GM21367 (cell line): ENCODE measurements around the gene ALPI.

Experiments
- ATAC-seq: cut with Tn5 transposase; IDR thresholded peaks from one replicate; pipeline ENCODE4 v1.9.1; 2021; ENCODE audit not compliant: unreplicated experiment

ALPI gene

DNA sequence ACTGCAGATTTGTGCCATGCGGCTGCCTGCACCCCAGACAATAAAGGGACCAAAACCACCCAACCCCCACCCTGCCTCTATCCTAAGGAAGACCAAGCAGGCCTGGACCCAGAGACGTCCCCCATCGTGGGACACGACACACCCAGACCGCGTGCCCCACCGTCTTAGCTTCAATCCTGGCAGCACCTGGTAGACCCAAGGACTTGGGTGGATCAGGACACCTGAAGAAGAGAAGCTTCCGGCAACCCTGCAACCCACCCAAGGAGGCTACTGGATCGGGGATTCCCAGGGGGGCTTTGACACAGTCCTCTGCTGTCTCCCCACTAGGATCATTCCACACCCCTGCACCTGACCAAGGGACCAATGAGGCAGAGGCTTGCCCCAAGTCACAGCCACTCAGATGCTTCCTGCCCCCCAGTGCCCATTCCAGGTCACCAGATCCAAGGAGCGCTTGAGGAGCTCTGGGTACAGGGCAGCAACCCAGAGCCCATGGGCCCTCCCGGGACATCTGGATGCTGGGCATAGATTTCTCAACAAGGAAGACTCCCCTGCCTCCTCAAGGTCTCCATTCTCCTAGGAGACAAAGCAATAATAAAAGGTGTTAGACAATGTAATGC lies 3.6 kb downstream of the ALPI start:
- no peak for ATAC-seq

DNA sequence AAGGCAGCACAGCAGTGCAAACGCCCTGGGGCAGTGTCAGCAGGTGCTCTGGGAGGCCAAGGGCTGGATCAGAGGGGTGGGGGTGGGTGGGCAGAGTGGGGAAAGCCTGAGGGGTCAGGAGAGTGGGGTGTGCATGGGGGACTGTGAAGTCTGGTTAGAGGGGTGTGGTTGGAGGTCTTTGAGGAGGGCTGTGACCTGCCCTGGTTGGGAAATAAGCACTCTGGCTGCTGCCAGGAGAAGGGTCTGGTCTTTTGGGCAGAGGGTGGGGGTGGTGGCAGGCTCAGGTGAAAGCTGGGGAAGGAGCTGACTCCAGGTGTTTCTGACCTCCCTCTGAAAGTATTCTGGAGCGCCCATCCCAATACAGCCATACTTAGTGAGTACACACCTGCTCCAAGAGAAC lies 4.2 kb downstream of the ALPI start:
- no peak for ATAC-seq

DNA sequence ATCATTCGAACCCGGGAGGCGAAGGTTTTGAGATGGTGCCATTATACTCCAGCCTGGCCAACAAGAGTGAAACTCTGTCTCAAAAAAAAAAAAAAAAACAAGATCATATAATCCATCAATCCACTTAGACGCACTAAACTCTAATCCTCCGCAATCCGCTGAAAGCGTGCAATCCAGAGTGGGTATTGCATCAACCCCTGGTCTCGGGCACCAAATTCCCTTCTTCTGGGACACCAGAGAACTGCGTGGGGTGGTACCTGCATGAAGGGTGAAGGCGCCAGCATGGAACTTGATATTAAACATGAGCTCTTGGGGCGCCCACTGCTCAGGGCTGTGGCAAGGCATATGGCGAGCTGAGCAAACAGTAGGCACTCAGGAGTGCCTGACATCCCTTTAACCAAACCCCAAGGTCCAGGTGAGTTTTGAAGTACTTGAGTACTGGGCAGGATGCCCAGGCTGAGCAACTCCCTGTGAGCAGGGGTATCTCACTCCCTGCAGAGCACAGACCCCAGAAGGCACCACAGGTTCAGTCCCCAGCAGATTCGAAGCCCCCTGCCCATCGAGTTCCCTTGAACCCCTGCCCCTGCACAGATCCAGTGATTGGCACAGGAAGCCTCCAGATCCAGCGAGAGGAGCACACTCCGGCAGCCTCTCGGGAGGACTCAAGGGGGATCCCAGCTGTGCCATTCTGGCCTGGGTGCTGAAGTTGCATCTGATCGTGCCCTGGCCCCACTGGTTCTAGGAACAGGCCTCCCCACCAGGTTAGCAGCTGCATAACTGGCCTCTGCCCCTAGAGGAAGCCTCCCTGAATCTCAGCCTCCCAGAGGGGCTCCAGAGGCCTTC lies 8.0 kb downstream of the ALPI start:
- ATAC-seq, result no peak

DNA sequence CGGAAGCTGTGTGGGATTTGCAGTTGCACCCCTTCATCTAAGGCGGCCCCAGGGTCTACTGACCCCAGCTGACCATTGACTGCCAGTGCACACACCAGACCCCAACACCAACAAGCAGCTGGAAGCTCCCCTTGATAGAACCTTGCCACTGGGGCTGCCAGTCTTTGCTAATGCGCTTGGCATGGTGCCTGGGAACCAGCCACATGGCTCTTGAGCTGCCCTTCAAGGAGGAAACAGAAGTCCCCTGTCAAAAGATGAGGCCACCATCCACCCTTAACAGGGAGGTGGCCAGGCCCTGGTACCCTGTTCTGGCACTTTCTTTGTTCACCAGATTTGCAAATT lies 8.6 kb downstream of the ALPI start:
- no peak for ATAC-seq

DNA sequence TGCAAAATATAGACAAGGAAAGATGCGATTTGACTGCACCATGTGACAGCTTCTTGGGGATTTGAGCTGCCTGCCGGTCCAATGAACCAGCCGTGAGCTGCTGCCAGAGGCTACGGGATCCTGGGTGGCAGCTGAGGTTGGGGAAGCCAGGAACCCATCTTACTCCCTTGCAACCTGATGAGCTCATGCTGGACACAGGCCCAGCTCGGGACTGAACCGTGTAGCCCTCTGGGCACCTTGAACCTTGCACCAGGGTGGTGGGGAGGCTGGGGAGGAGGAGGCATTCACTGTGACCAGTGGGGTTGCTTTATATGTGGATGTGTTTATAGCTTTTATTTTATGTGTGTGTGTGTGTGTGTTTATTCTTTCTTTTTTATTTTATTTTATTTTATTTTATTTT lies 9.1 kb downstream of the ALPI start:
- ATAC-seq, result no peak

DNA sequence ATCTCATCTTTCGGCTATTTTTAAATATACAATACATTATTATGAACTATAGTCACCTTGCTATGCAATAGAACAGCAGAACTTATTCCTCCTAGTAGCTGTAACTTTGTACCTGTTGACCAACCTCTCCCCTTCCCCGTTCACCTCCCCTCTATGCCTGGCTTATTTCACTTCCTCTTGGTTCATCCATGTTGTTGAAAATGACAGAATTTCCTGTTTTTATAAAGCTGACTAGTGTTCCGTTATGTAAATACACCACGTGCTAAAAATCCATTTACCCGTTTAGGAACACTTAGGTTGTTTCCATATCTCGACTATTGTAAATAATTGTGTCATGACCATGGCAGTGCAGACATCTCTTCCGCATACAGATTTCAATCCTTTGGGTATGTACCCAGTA lies 10.3 kb downstream of the ALPI start:
- no peak for ATAC-seq

DNA sequence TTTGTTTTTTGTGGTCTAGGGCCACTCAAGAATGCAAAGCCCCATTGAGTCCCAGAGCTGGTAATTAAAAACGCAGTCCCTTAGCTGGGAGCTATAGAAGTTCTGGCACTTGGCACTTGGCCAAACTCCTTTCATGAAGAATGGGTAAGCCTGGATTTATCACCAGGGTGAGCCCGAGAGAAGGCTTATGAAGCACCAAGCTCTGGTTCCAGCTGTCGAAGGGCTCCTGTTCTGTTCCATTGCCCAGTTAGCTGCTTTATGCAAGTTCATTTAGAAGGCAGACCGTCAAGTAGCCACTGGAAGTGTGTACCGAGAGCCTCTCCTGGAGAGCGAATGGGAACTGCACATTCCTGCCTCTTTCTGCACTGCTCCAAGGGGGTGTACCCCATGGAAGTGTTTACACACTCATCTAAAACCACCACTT lies 17.5 kb downstream of the ALPI start:
- ATAC-seq, result no peak

DNA sequence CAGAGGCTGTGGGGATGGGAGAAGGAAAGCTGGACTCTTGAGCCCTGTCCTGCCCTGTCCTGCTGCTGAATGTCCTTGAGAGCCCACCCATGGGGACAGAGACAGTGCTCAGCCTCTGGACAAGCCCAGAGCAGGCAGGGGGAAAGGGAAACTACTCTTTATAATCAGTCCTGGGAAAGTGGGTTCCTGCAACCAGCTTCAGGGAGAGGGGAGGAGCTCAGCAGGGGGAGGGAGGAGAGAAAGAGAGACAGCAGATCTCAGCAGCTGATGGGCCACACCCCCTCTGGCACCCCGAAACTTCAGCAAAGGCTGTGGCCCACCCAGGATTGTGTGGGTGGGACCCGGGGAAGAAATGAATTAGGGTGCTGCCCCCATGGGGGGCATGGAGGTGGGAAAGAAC lies 20.1 kb downstream of the ALPI start:
- ATAC-seq, result no peak

DNA sequence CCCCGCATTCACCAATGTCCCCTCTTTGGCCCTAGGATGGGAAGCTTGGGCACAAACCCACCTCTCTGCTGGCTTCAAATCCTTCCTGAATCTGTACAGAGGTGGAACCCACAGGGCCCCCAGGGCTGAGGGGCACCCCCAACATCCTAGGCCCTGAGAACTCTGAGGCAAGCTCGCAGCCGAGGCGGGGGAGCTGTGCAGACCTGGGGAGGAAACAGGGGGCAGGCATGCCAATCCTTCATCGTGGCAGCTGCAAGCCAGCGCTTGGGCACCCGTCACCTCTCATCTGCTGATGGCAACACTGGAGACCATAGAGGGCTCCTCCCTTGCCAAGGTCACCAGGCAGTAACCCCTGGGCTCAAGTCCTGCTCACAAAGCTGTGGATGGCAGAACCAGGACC lies 20.8 kb downstream of the ALPI start:
- no peak for ATAC-seq

DNA sequence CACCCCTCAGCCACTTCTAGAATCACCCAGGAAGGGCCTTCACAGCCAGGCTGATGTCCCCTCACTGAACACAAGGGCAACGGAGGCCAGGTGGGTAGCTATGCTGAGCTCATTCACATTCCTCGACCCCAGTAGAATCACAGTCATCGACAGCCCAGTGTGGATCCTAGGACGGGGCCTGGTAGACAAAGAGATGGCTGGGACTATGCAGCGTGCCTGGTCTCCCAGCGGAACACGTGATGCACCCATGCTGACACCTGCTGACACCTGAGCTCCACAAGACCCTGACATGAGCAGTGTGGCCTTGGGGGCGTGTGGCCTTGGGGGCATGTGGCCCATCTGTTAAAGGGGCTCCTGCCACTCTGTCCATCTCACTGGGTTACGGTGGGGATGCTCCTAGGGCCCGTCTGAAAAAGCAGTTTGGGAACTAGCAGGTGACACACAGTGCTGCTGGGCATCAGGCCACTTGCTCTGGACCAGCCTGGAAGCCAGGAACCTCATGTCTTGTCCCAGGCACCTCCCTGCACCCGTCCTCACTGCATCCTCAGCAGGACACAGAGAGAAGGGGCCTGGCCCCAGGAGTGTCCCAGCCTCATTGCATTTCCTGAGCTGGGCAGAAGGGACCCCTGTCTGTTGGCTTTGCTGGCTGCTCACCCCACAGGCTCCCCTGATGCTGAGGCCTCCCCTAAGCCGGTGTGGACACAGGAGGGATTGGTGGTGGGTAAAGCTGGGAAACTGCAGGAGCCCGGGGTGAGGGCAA lies 22.0 kb downstream of the ALPI start:
- no peak for ATAC-seq

DNA sequence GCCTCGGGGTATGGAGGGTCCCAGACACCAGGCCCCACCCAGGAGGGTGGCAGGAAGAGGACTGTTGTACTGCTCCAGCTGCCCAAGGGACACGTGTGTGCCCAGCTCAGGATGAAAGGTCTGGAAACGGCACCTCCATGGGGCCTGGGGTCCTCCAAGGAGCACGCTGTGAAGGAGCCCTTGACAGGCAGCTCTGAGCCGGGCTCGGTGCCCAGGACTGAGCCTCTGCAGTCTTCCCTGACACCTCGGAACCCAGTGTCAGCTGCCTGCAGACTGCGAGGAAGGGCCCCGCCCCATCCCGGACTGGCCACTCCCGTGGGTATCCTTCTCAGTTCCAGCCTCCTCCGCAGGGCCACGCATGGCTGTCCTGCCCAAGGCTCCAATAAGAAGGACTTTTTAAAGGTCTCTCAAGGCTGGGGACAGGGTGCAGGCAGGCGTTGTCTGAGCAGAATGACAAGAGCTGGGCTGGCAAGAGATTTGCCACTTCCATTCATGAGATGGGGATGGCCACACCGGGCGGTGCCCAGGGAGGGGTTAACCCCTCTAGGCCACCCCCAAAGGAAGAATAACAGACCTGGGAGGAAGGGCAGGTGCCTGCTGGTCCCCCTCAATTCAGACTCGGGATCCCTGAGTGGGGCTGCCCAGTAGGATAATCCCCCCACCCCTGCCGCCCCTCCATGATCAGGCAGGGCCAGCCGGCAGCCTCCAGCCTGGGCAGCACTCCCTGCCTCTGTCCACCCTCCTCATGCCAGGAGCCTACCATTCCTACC lies 22.8 kb downstream of the ALPI start:
- ATAC-seq, result no peak

DNA sequence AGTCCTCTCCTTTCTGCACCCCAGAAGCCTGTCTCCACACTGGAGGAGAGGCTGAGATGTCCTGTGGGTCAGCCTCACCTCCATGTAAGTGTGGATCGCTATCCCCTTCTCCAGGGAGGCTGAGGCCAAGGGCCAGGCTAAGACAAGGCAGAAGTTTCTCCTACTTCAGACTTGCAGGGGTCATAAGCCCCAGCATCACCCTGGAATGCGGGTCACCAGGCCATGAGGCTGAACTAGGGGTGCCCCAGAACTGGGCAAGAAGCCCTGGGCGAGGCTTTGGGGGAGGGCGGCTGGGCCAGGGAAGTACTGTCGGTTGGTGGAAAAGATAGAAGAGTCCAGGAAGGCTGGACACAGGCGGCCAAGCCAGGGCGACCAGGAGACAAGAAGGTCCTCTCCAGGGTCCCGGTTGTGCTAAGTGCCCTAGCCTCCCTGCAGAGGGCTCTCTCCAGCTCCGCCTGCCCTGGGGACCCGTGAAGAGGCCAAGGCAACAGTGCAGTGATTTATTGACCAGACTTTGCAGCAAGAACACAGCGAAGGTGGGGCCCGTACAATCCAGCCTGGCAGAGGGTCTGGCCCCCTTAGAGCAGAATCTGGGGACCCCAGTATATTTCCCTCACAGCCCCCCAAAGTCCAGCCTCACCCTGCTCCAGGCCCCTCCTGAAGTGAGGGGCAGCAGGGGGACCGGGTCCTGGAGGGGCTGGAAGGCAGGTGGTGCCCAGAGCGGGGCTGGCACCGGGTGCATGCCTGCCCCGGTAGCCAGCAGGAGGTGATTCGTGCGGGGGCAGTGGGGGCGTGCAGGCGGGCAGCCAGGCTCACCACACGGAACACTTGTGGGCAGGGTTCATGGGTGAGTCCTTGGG lies 23.6 kb downstream of the ALPI start:
- no peak for ATAC-seq

DNA sequence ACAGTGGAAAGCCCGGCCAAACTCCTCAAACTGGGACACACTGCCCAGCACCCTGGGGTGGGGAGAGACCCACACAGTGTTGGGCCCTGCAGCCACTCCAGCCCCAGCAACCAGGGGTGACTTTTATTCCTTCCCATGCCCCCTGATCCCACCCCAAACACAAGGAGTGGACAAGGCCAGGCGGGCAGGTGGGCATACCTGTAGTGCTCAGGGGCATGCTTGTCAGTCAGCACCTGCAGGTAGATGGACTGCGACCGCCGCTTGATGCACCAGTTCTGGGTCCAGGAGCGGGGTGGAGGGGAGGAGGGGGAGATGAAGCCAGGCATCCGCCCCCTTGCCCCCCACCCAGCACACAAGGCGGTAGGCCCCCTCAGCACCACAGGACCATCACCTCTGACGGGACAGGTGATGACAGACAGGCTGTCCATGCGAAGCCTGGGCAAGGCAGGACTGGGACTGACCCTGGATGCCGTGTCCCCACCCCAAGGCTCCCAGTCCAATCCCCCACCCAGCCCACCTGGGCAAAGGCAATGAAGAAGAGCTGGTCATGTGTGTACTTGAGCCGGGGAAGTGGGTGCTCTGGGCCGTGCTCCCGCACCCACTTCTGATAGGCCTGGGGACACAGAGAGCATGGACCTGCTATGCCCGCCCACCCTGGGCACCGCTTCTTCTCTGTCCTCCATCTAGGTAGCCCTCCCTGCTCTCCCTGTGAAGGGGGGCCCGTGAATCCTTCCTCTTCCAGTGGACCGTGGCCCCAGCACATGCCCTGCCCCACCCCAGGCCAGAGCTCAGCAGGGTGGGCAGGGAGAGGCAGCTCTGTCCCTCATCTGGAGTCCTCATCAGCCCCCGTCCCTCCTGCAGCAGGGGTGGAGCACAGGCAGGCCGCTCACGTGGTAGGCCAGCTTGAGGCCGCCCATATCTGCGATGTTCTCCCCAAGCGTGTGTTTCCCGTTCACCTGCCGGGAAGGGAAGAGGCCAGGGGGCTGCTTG lies 24.5 kb downstream of the ALPI start:
- no peak for ATAC-seq

DNA sequence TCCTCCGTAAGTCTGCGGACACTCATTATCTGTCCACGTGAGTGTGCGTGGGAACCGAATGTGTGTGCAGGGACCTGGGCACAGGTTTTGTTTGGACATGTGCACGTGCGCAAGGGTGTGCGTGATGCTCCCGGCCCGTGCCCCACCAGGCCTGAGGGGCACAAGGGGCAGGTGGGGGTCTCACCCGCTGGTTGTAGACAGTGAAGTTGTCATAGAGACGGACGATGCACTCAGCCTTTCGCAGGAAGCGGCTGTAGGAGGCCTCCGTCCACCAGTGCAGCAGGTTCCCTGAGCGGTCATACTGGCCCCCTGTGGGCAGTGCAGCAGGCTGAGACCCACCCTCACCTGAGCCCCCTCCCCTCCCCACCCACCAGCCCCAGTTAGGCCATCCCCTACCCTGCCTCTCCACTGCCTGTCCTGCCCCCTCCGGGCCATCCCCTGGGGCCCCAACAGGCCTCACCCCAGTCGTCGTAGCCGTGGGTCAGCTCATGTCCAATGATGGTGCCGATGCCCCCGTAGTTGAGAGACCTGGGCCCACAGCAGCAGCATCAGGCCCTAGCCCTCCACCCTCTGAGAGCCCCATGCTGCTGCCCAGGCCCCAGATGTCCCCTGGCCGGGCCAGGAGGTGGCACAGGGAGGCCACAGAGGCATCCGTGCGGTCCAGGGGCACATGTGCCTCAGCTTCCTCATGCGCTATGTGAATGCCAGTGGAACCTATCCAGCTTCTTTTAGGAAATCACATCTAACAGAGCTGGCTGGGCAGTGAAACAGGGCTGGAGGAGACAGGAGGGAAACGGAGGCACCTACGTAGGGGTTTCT lies 25.6 kb downstream of the ALPI start:
- ATAC-seq, result no peak

DNA sequence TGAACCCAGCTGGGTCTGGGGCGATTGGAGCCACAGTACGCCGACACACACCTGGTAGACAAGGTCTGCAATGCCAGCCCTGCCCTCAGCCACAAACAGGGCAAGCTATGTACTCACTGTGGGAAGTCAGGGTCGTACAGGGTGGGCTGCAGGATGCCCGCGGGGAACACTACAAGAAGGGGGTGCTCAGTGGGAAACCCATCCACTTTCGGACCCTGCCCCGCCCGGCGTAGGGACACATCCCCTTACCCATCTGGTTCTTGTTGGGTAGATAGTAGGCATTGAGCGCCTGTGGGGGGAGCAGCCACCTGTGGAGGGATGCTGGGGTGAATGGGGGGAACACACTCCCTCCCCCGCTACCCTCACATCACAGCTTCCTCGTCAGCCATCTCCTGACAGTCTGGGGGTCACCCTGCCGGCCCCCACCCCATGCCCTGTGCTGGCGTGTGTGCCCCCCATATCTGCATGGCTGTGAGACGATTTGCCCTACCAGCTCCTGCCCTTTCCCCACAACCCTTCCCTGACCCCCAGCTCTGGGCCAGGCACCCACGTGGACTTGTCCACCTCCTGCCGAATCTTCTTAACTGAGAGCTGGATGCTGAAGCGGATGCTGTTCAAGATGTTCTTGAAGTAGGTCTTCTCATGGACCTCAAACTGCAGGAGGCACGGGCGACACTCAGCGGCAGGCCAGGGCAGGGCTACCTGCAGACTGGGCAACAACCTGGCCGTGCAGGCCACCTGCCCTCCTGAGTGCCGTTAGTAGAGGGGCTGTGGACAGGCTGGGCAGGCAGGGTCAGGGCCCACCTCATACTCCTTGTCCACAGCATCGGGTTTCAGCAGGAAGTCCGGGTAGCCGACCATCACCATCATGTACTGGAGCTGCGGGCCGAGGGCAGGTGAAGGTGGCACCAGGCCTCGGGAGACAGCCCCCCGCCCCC lies 26.6 kb downstream of the ALPI start:
- no peak for ATAC-seq

DNA sequence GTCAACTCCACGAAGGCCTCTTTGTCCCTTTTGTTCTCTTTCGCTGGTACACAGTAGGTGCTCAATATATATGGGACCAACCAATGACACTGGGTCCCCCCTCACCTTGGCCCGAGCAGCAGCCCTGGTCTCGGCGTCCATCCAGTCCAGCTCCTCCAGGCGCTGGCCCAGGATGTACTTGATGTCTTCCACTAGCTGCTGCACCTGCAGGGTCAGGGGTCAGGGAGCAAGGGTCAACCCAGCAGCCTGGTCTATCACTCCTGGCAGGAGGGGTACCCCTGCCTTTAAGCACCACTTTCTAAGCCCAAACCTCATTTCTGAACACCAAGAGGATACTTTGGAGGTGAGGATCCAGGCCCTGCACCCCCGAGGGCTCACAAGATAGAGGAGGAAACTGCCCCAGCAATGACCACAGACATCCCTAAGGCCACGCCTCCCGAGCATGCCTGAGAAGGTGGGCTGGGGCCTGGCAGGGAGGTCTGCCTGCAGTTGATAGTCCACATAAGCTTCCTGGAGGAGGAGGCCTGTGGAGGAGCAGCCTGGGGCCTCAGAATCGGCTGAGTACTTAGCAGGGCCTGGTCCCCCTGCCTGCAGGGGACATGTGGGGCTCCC lies 27.5 kb downstream of the ALPI start:
- no peak for ATAC-seq
